ENCODE results near the gene DZIP1L.

DNA sequence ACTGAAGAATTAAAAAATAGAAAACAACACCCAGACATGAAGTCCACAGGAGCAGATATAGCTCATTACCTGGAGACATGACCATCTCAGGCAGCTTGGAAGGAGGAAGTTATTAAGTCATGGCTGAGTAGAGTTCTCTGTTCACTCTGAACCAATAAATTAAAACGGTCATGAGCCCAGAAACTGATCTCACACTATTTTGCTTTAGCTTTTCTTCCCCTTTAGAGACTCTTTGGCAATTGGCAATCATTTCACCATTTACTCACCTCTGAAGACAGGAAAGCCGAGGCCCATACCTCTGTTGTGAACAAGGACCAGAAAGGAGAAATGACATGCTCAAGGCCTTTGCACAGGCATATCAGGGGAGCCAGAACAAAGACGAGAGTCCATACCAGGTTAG, 78.8 kb downstream of the DZIP1L start:
- TF ChIP-seq, protein P1, sequence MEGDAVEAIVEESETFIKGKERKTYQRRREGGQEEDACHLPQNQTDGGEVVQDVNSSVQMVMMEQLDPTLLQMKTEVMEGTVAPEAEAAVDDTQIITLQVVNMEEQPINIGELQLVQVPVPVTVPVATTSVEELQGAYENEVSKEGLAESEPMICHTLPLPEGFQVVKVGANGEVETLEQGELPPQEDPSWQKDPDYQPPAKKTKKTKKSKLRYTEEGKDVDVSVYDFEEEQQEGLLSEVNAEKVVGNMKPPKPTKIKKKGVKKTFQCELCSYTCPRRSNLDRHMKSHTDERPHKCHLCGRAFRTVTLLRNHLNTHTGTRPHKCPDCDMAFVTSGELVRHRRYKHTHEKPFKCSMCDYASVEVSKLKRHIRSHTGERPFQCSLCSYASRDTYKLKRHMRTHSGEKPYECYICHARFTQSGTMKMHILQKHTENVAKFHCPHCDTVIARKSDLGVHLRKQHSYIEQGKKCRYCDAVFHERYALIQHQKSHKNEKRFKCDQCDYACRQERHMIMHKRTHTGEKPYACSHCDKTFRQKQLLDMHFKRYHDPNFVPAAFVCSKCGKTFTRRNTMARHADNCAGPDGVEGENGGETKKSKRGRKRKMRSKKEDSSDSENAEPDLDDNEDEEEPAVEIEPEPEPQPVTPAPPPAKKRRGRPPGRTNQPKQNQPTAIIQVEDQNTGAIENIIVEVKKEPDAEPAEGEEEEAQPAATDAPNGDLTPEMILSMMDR (IDR thresholded peaks at IDR 0.05): no peak
- no peak for TF ChIP-seq POLR2A (IDR thresholded peaks at IDR 0.05; ENCODE audit: low read depth)
